ENCODE measurements around the gene EXOC6.

- TF ChIP-seq CTCF (IDR thresholded peaks at IDR 0.05) (no peak), POLR2AphosphoS5 (IDR thresholded peaks at IDR 0.05) (no peak)
Measured at GRCh38 chr10:93028883-93029282, 180.6 kb downstream of the EXOC6 start.
